A549 (cell line): ENCODE measurements around the gene NTRK3. TPM values are rescaled to one million over a fixed set of nuclear protein-coding genes. Genes with fewer than 3 reads are reported as not detected.

Experiments
- ATAC-seq, 2 experiments: fragments of 200-7000 bp in 1 of 2; fragments of >200 bp in 1 of 2; cut with Nextera tagmentation in 1 of 2; cut with Tn5 transposase in 1 of 2; 3 replicates each; pipeline versions ENCODE4 v1.8.0 to v1.9.1; 2018 to 2020; ENCODE audit warnings: mild to moderate bottlenecking in 1 of 2, moderate library complexity in 1 of 2
- CTCF ChIA-PET: fragments of 300-600 bp; sonication (Branson Sonifier 250); formaldehyde crosslinking; extraction: SDS; loops from one replicate; lab custom pipeline; 2021; ENCODE audit warnings: antibody characterized with exemption, inconsistent platforms; lab: Yijun Ruan, JAX
- POLR2A ChIA-PET: fragments of 350-600 bp; formaldehyde crosslinking; extraction: SDS; loops from one replicate; lab custom pipeline; 2021; ENCODE audit warnings: antibody characterized with exemption, inconsistent platforms; lab: Yijun Ruan, JAX
- DNase-seq, 2 experiments: peaks; one replicate each; pipeline versions ENCODE4 v3.0.0 to v3.0.0-alpha.2; 2011 to 2016; ENCODE audit warnings: low read depth in 1 of 2, low spot score in 1 of 2
- FAIRE-seq: peaks from 2 replicates; lab custom pipeline; 2011; peaks lifted over from hg19 to GRCh38; lab: Jason Lieb, UNC
- H3K27ac ChIP-seq, 2 experiments: fragments of >200 bp; sonication (Bioruptor Twin); formaldehyde crosslinking; 3 replicates each; pipeline ENCODE4 v1.5.1; 2016 to 2017
- H3K4me1 ChIP-seq: fragments of >200 bp; sonication (Bioruptor Twin); formaldehyde crosslinking; 3 replicates; pipeline ENCODE4 v1.6.1; 2016
- H3K4me2 ChIP-seq: fragments of >200 bp; sonication (Bioruptor Twin); formaldehyde crosslinking; 3 replicates; pipeline ENCODE4 v1.6.1; 2016
- H3K4me3 ChIP-seq: fragments of >200 bp; sonication (Bioruptor Twin); formaldehyde crosslinking; 3 replicates; pipeline ENCODE4 v1.5.1; 2016
- H3K9me3 ChIP-seq: fragments of >200 bp; sonication (Bioruptor Twin); formaldehyde crosslinking; 3 replicates; pipeline ENCODE4 v1.6.1; 2016
- ATOH8 ChIP-seq: fragments of 250-450 bp; sonication (Bioruptor Pico); IDR thresholded peaks from 2 replicates; pipeline ENCODE4 v1.5.0; 2020; ENCODE audit warnings: low read depth, mild to moderate bottlenecking, moderate library complexity
- BCL3 ChIP-seq: fragments of >200 bp; sonication (Bioruptor Twin); formaldehyde crosslinking; IDR thresholded peaks from 3 replicates; pipeline ENCODE4 v1.6.1; 2016
- BHLHE40 ChIP-seq: IDR thresholded peaks from 2 replicates; pipeline ENCODE4 v1.6.1; 2012; ENCODE audit warnings: low read depth, low read length, inconsistent platforms
- CBX8 ChIP-seq: fragments of 200-600 bp; sonication (generic); IDR thresholded peaks from 2 replicates; pipeline ENCODE4 v1.6.1; 2016
- ELK1 ChIP-seq: fragments of 150-350 bp; IDR thresholded peaks from 2 replicates; pipeline ENCODE4 v1.6.1; 2014; ENCODE audit warnings: low read depth, mild to moderate bottlenecking, low read length
- EP300 ChIP-seq, 2 experiments: fragments of >200 bp; sonication (Bioruptor Twin); formaldehyde crosslinking; IDR thresholded peaks; 2 replicates in 1 of 2; 3 replicates in 1 of 2; pipeline ENCODE4 v1.6.1; 2016 to 2017
- FOSB ChIP-seq: fragments of 250-450 bp; sonication (Bioruptor Pico); IDR thresholded peaks from 2 replicates; pipeline ENCODE4 v1.5.0; 2020; ENCODE audit warnings: mild to moderate bottlenecking, moderate library complexity
- HDAC2 ChIP-seq: fragments of 200-600 bp; sonication (generic); IDR thresholded peaks from 2 replicates; pipeline ENCODE4 v1.6.1; 2016
- HOXB13 ChIP-seq: fragments of 250-450 bp; sonication (Bioruptor Pico); IDR thresholded peaks from 2 replicates; pipeline ENCODE4 v1.5.0; 2020; ENCODE audit warnings: low read depth, mild to moderate bottlenecking, moderate library complexity
- HOXB5 ChIP-seq: fragments of 250-450 bp; sonication (Bioruptor Pico); IDR thresholded peaks from 2 replicates; pipeline ENCODE4 v1.5.0; 2020; ENCODE audit warnings: mild to moderate bottlenecking, moderate library complexity
- KDM5A ChIP-seq: fragments of 200-600 bp; sonication (generic); IDR thresholded peaks from 2 replicates; pipeline ENCODE4 v1.6.1; 2016; ENCODE audit warnings: antibody characterized with exemption, mild to moderate bottlenecking
- MAZ ChIP-seq: fragments of 150-350 bp; IDR thresholded peaks from 2 replicates; pipeline ENCODE4 v1.6.1; 2014; ENCODE audit warnings: antibody characterized with exemption, low read depth, low read length, borderline replicate concordance
- NFE2L2 ChIP-seq: fragments of 150-350 bp; conservative IDR thresholded peaks from 2 replicates; pipeline ENCODE4 v1.6.1; 2014; ENCODE audit warnings: low read length
- NPAS2 ChIP-seq: fragments of 250-450 bp; sonication (Bioruptor Pico); IDR thresholded peaks from 2 replicates; pipeline ENCODE4 v1.8.0; 2022; ENCODE audit warnings: mild to moderate bottlenecking, moderate library complexity, borderline replicate concordance
- POLR2A ChIP-seq: IDR thresholded peaks from 2 replicates; pipeline ENCODE4 v1.6.1; 2012; ENCODE audit warnings: mild to moderate bottlenecking, low read length
- RAD21 ChIP-seq, 2 experiments: fragments of >200 bp in 1 of 2; sonication (Bioruptor Twin) in 1 of 2; formaldehyde crosslinking in 1 of 2; IDR thresholded peaks in 1 of 2; conservative IDR thresholded peaks in 1 of 2; 2 replicates in 1 of 2; 3 replicates in 1 of 2; pipeline ENCODE4 v1.6.1; 2012 to 2018; ENCODE audit warnings: inconsistent platforms in 1 of 2
- RARB ChIP-seq: fragments of 250-450 bp; sonication (Bioruptor Pico); IDR thresholded peaks from 2 replicates; pipeline ENCODE4 v1.8.0; 2021; ENCODE audit warnings: mild to moderate bottlenecking, moderate library complexity
- RNF2 ChIP-seq: fragments of 200-600 bp; sonication (generic); IDR thresholded peaks from 2 replicates; pipeline ENCODE4 v1.6.1; 2016; ENCODE audit warnings: low read depth, mild to moderate bottlenecking, antibody characterized with exemption, moderate library complexity, borderline replicate concordance
- SREBF2 ChIP-seq: fragments of 450-650 bp; IDR thresholded peaks from 2 replicates; pipeline ENCODE4 v1.6.1; 2014; ENCODE audit warnings: mild to moderate bottlenecking, moderate library complexity
- TFCP2L1 ChIP-seq: fragments of 250-450 bp; sonication (Bioruptor Pico); IDR thresholded peaks from 2 replicates; pipeline ENCODE4 v1.5.0; 2021; ENCODE audit warnings: mild to moderate bottlenecking
- TP53 ChIP-seq: fragments of 250-450 bp; sonication (Bioruptor Pico); IDR thresholded peaks from 2 replicates; pipeline ENCODE4 v1.5.0; 2021; ENCODE audit warnings: mild to moderate bottlenecking, moderate library complexity
- ZC3H11A ChIP-seq: fragments of 450-650 bp; IDR thresholded peaks from 2 replicates; pipeline ENCODE4 v1.6.1; 2014; ENCODE audit warnings: antibody characterized with exemption, mild to moderate bottlenecking
- ZNF302 ChIP-seq: fragments of 250-450 bp; sonication (Bioruptor Pico); IDR thresholded peaks from 2 replicates; pipeline ENCODE4 v1.9.0; 2021; ENCODE audit warnings: inconsistent platforms, mild to moderate bottlenecking, moderate library complexity
- WGBS: methylation state at CpG from one replicate; pipeline ENCODE4 v1.1.6; 2017; ENCODE audit errors: missing lambda C conversion rate; 5-methylcytosine and 5-hydroxymethylcytosine counted together
- polyA plus RNA-seq, 4 experiments: library from polyadenylated mRNA; depleted of rRNA in 3 of 4; stranded (reverse); fragments of >200 nt; fragmentation: RNase III in 1 of 4; extraction: RNeasy Plus Mini Kit Qiagen cat#74134 plus additional on column Dnase treatment in 1 of 4; gene quantifications; 2 replicates in 3 of 4; 3 replicates in 1 of 4; pipeline ENCODE4 v1.2.3, GENCODE V29; 2011 to 2017

The NTRK3 gene
- polyA plus RNA-seq, 2 of the 4 experiments (the other 2 are of a cell fraction): 55.0 to 55.2 TPM

- DNase-seq: no peak
- Histone ChIP-seq H3K9me3 (no peaks in the 10 kb centered on the region), H3K4me1 (no peaks in the 10 kb centered on the region), H3K4me2 (no peak overlapping the region), H3K27ac (no peak overlapping the region), H3K4me3 (no peak overlapping the region)
- ChIA-PET CTCF (no interaction called here), POLR2A (no interaction called here)
- ATAC-seq: no peak
- TF ChIP-seq NPAS2 (CRISPR knock-in tag) (no peak), KDM5A (no peak)
- FAIRE-seq: no peak
- WGBS: 34% methylated on average over 7 of the region's 7 CpGs
Observed at GRCh38 chr15:88144921-88145653, 111.5 kb downstream of the NTRK3 start.

- CTCF ChIA-PET: interaction anchor here (1.0 kb wide), 1 partner anchor 12 kb away, joined by 3 read pairs; no protein-coding TSS in a partner anchor
- ATAC-seq (no peak), DNase-seq (no peak), FAIRE-seq (no peak)
- POLR2A ChIA-PET: no interaction called here
- Histone ChIP-seq H3K4me1 (no peaks in the 10 kb centered on the region), H3K27ac (no peak overlapping the region), H3K9me3 (no peaks in the 10 kb centered on the region), H3K4me3 (no peak overlapping the region), H3K4me2 (no peak overlapping the region)
- TF ChIP-seq HOXB5 (CRISPR knock-in tag) (no peak), HOXB13 (CRISPR knock-in tag) (no peak), ZNF302 (CRISPR knock-in tag) (no peak), BCL3 (no peak)
- WGBS: 66% methylated on average over 6 of the region's 6 CpGs
Observed at GRCh38 chr15:88142121-88142520, 114.4 kb downstream of the NTRK3 start.

- Histone ChIP-seq H3K4me1 (no peaks in the 10 kb centered on the region), H3K4me2 (no peak overlapping the region), H3K9me3 (no peaks in the 10 kb centered on the region), H3K27ac (no peak overlapping the region), H3K4me3 (no peak overlapping the region)
- TF ChIP-seq HOXB5 (CRISPR knock-in tag) (no peak), CBX8 (no peak), HOXB13 (CRISPR knock-in tag) (no peak)
- FAIRE-seq: no peak
- WGBS: 75% methylated on average over 6 of the region's 6 CpGs
- ChIA-PET POLR2A (no interaction called here), CTCF (interaction anchor here (0.8 to 1.6 kb wide), 3 partner anchors 11 to 17 kb away, joined by 3 read pairs; no protein-coding TSS in a partner anchor)
- ATAC-seq: no peak; a peak in 1 of 6 replicates
- DNase-seq: no peak
Observed at GRCh38 chr15:88141269-88141889, 115.2 kb downstream of the NTRK3 start.

- DNase-seq (no peak), FAIRE-seq (no peak), ATAC-seq (no peak)
- H3K9me3 ChIP-seq: no peaks in the 10 kb centered on the region
- no peak overlapping the region for H3K4me2 ChIP-seq
- no peak overlapping the region for H3K27ac ChIP-seq
- 17% methylated on average over 4 of the region's 4 CpGs for WGBS
- TF ChIP-seq HOXB13 (CRISPR knock-in tag): no peak
- TF ChIP-seq POLR2A: no peak
- TF ChIP-seq ELK1: no peak
- TF ChIP-seq ZNF302 (CRISPR knock-in tag): no peak
- ChIA-PET CTCF (interaction anchor here (0.6 to 1.6 kb wide), 3 partner anchors 12 to 783 kb away, joined by 3 to 4 read pairs (median 3); no protein-coding TSS in a partner anchor), POLR2A (no interaction called here)
- H3K4me1 ChIP-seq: no peaks in the 10 kb centered on the region
- no peak overlapping the region for H3K4me3 ChIP-seq
Observed at GRCh38 chr15:88140398-88140797, 116.1 kb downstream of the NTRK3 start.

GRCh38 chr15:88139936-88140335 lies 116.6 kb downstream of the NTRK3 start:
- WGBS: 57% methylated on average over 2 of the region's 2 CpGs
- Histone ChIP-seq H3K4me1 (no peaks in the 10 kb centered on the region), H3K9me3 (no peaks in the 10 kb centered on the region), H3K27ac (no peak overlapping the region), H3K4me2 (no peak overlapping the region), H3K4me3 (no peak overlapping the region)
- CTCF ChIA-PET: interaction anchor here (0.6 to 1.6 kb wide), 2 partner anchors 11 to 783 kb away, joined by 3 to 4 read pairs; no protein-coding TSS in a partner anchor
- no peak for FAIRE-seq
- POLR2A ChIA-PET: no interaction called here
- no peak for ATAC-seq
- no peak for DNase-seq
- TF ChIP-seq NFE2L2 (no peak), MAZ (no peak), POLR2A (no peak), ATOH8 (CRISPR knock-in tag) (no peak), ZC3H11A (no peak), HOXB13 (CRISPR knock-in tag) (no peak), TP53 (CRISPR knock-in tag) (no peak), FOSB (CRISPR knock-in tag) (no peak), SREBF2 (no peak), HDAC2 (no peak), RARB (CRISPR knock-in tag) (no peak), RNF2 (no peak), RAD21 (conservative IDR thresholded peaks at IDR 0.05 in 1 of 2, IDR thresholded peaks at IDR 0.05 in 1 of 2) (no peak), TFCP2L1 (no peak), BHLHE40 (no peak), EP300 (IDR thresholded peaks at IDR 0.05) (no peak)
